GM12874 (cell line): Measurements from ENCODE around the gene TMTC4.

Experiments
- TF ChIP-seq, protein P1 (sequence below): IDR thresholded peaks from 2 replicates; pipeline ENCODE4 v1.5.1; 2011; ENCODE audit warnings: low read depth, mild to moderate bottlenecking, control low read depth, low read length, moderate library complexity; ENCODE audit not compliant: insufficient read depth

The TMTC4 gene

DNA sequence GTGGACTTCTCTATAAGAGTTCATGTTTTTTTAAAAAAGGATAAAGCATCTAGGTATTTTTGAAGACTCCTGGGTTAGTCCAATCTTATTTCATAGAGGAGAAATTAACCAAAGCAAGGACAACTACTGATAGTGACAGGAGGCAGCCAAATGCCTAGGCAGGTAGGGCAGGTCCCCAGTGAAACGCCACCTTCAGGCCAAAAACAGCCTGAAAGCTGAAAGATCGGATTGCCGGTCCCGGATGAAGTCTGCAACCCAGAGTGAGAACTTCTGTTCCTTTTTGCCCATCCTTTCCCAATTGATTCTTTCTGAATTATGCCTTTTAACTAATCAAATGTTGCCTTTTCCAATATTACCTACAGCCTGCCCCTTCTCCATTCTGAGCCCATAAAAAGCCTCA is 79.9 kb downstream of the TMTC4 start:
- TF ChIP-seq, protein P1, sequence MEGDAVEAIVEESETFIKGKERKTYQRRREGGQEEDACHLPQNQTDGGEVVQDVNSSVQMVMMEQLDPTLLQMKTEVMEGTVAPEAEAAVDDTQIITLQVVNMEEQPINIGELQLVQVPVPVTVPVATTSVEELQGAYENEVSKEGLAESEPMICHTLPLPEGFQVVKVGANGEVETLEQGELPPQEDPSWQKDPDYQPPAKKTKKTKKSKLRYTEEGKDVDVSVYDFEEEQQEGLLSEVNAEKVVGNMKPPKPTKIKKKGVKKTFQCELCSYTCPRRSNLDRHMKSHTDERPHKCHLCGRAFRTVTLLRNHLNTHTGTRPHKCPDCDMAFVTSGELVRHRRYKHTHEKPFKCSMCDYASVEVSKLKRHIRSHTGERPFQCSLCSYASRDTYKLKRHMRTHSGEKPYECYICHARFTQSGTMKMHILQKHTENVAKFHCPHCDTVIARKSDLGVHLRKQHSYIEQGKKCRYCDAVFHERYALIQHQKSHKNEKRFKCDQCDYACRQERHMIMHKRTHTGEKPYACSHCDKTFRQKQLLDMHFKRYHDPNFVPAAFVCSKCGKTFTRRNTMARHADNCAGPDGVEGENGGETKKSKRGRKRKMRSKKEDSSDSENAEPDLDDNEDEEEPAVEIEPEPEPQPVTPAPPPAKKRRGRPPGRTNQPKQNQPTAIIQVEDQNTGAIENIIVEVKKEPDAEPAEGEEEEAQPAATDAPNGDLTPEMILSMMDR = peak; percentile 17; the same call in 1 of the 2 replicates

DNA sequence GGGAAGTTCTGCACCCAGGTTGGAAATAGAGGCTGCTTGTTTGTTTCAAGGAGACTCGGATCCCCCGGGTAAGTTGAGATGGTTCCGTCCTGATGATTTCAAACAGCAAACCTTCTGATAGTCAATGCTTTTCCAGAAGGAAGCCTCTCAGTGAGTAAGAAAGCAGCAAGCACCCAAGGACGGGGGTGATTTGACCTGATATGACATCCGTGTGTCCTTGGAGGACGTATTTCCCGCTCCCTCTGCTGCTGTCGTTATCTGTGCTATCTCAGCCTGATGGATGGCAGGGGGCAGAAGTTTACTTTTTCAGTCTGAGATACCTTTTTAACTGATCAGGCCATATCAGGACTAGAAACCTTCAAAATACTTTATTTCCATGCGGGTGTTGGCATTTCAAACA is 80.3 kb downstream of the TMTC4 start:
- TF ChIP-seq, protein P1 = no peak

DNA sequence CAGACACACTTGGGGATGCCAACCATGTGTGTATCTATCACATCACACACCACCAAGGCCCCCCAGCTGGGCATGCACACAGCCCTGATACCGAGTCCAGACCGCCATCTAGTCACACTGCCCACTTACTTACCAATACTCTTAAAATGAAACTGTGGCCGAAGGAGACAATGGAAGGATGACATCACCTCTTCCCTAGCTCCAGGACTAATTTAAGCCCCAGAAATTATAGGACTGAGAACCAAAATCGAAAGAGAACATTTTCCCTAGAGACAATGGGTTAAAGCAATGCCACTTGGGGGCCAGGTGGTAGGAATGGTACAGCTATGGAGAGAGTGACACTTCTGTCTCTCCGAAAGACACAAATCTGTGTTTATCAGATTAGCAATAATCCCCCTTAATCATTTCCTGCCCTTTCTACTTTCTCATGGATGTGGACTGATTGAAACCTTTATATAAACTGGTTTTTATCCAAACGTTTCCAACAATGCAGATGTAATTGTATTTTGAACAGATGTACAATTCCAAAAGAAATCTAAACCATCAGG is 85.3 kb downstream of the TMTC4 start:
- TF ChIP-seq, protein P1 = no peak

DNA sequence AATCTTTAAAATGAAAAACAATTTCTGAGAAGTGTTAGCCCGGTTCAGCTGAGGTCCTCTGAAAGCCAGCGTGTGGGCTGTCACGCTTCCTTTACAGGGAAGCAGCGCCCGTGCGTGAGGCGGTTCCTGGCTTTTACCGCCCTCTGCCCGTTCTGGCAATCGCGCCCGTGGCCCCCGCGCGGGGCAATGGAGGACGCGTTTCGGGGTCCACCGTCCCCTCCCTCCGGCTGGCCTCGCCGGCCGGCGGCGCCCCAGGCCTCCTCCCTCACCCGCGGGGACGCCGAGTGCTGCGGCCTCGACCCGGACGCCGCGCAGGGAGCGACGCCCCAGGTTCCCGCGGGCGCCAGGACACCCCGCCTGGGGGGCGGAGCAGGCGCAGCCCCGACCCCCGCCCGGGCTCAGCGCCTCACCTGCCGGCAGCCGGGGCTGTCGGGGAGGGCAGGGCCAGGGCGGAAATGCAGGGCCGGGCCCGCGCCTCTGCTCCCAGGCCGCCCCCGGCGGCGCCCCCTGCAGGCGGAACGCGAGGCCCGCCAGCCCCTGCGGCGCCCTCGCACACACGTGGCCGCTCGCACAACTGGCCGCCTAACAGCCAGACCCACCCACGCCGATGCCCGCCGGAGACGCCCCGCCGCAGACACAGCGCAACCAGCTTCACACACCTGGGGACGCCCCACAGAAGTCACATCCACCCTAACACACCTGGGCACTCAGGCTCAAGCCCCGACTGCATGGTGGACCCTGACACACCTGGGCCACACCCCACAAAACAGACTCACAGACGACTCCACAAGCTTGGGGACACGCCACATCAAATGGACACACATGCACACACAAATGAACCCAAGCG is 86.0 kb downstream of the TMTC4 start, which contains the start of gene GGACT:
Gene GGACT (minus strand): TSS at position 459 of the 847 bp plus-strand sequence. CDS start 56,198 bp downstream, outside the sequence.
- TF ChIP-seq, protein P1 = peak; percentile 91

DNA sequence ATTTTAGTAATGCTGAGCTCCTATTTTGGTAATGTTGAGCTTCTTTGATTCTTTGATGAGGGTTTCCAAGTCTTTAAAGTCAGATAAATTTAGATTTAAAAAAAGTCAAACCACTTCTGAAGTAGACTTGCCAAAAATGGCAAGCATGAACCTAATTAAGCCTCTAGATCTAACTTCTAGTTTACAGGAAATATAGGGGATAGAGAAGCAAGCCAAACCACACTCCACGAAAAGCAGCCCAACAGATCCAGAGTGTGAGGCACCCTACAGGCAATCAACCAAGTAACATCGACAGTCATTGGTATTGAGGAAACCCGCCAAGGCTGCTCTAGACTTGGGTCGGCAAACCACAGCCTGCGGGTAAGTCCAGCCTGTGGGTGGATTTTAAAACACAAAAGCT is 89.7 kb downstream of the TMTC4 start:
- TF ChIP-seq, protein P1 = no peak

DNA sequence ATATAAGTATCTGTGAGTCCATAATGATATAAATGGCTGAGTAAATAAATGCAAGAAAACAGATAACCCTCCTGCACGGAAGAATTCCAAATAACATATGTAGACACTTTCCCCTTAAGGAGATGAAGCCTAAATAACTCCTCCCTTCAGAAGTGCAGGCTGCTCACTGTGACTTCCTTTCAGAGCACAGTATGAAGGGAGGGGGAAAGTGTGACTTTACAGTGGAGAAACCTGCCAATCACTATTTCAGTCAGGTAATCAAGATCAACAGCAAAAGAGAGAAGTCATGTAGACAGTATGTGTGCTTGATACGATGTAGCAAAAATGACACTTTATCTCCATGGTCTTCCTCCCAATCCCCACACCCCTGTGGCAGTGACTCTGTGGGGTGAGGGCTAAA is 93.1 kb downstream of the TMTC4 start:
- TF ChIP-seq, protein P1 = no peak

DNA sequence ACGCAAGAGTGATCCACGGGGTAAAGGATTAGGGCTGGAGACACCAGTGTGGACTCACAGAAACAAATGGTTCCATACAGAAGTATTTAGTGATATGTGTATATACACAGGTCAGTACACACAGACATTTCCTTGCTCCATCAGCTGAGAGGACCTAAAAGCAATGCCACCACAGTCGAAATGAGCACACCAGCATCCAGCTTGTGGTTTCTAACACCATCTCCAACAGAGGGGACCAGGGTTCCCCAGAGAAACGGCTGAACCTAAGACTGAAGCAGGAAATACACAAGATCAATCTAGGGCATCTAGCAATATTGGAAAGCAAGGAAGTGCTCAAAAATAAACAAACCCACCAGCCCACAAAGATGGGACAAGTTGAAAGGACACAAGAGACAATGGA is 93.6 kb downstream of the TMTC4 start:
- TF ChIP-seq, protein P1 = no peak
